ENCODE measurements around the gene HOXC6.

Gene HOXC6

DNA sequence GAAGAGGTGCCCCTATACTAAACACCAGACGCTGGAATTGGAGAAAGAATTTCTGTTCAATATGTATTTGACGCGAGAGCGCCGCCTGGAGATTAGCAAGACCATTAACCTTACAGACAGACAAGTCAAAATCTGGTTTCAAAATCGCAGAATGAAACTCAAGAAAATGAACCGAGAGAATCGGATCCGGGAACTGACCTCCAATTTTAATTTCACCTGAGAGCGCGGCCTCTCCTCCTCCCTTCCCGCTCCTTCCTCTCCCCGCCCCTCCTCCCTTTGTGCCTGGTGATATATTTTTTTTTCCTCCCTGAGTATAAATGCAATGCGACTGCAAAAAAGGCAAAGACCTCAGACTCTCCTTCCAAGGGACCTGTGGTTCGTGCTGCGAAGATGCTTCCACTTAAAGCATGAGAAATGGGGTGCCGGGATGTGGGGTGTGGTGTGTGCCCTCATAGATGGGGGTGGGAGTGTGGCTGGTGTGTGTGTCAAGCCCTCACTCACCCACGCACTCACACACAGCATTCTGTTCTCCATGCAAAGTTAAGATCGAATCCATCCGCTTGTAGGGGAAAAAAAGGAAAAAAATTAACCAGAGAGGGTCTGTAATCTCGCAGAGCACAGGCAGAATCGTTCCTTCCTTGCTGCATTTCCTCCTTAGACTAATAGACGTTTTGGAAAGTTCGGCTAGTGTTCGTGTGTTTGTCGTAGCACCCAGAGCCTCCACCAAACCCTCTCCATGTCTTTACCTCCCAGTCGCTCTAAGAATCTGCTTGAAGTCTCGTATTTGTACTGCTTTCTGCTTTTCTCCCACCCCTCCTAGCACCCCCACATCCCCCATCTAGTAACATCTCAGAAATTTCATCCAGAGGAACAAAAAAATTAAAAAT lies 38.8 kb upstream of the HOXC6 start:
- TF ChIP-seq POLR2A (IDR thresholded peaks at IDR 0.05; ENCODE audit: low read depth, low read length) = no peak
- FAIRE-seq (peak; percentile 85), DNase-seq (ENCODE audit: insufficient read length, low spot score) (no peak)

DNA sequence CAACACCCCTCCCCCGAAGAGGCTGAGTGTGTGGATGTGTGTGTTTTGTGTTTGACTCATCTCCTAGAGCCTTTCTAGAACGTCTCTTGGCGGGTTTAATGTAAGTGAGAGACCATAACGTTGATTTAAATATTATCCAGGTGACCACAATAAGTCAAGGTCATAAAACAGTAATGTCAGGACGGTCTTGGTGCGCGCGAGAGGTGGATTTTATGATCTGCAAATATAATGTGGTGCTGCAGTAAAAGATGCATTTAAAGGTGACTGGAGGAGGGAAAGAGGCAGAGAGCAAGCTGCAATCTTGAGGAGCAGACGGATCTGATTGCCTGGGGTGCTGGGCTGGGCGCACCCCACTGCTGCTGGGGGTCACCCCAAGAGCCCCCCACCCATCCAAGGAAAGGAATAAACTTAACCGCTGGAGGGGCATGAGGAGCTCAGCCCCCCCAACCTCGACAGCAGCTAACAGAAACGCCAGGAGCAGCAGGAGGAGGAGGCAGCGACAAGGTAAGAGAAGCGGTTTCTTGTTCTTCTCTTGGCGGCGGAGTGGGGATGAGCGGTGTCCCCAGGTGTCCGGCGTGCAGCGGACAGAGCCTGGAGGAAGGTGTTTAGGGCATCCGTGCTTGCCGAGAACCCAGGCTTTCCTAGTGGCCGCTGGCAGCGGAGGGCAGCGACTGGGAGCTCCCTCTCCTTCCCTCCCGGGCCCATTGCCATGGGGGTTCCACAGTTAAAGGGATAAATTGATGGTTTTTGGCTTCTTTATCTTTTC lies 37.7 kb upstream of the HOXC6 start:
- DNase-seq (ENCODE audit: insufficient read length, low spot score) = no peak
- no peak for FAIRE-seq
- TF ChIP-seq TAF1 (IDR thresholded peaks at IDR 0.05; ENCODE audit: low read depth, low read length) (no peak), POLR2A (IDR thresholded peaks at IDR 0.05; ENCODE audit: low read depth, low read length) (no peak), SPI1 (IDR thresholded peaks at IDR 0.05; ENCODE audit: low read depth, low read length) (no peak)

DNA sequence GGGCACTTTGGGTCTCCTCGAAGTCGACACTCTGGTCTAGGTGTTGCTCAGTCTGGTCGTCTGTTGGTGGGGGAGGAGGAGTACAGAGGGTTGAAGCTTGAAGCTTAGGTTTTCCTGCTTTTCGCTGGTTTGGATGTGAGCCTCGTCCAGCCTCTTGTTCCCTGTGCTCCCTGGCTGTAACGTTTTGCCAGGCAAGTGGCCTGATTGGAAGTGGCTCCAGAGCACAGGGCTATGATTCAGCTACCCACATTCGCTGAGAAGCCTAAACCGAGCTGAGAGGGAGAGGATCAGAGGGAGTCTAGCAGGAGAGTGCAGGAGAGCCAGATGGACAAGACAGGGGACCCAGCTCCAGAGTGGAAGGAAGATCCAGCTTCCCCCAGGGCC lies 37.2 kb upstream of the HOXC6 start:
- no peak for DNase-seq (ENCODE audit: insufficient read length, low spot score)

DNA sequence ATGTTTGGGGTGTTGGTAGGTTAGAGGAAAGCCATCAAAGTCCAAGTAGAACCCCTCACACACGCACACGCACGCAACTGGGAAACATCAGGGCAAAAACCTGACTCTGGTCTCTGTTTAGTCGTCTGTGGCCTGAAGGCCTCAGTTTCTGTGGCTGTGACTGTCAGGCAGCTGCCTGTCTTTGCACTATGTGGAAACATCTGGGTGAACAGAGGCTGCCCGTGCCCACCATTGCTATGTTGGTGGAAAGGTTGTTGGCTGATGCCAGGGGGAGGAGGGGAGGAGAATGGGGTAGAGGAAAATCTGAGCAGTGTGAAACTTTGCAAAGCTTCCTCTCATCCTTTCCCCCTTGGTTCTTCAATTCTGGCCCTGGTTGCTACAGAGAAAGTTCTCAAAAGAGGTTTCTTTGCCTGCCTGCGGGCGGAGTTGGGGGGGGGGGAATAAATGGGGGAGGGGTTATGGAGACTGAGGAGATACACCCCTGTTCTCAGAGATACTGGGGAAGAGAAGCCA lies 35.8 kb upstream of the HOXC6 start:
- FAIRE-seq (no peak), DNase-seq (ENCODE audit: insufficient read length, low spot score) (no peak)
- TF ChIP-seq TAF1 (IDR thresholded peaks at IDR 0.05; ENCODE audit: low read depth, low read length) (no peak), POLR2A (IDR thresholded peaks at IDR 0.05; ENCODE audit: low read depth, low read length) (no peak), POLR2AphosphoS5 (IDR thresholded peaks at IDR 0.05; ENCODE audit: low read depth, low read length) (no peak), SPI1 (IDR thresholded peaks at IDR 0.05; ENCODE audit: low read depth, low read length) (no peak), PAX5 (IDR thresholded peaks at IDR 0.05; ENCODE audit: insufficient read depth, low read length, severe bottlenecking) (no peak), POU2F2 (IDR thresholded peaks at IDR 0.05; ENCODE audit: low read depth, low read length) (no peak)

More for the DNA sequence above, 37.2 kb upstream of the HOXC6 start:
- no peak for FAIRE-seq
- TF ChIP-seq PAX5 (IDR thresholded peaks at IDR 0.05; ENCODE audit: insufficient read depth, low read length, severe bottlenecking) (no peak), TAF1 (IDR thresholded peaks at IDR 0.05; ENCODE audit: low read depth, low read length) (no peak), SPI1 (IDR thresholded peaks at IDR 0.05; ENCODE audit: low read depth, low read length) (no peak), POU2F2 (IDR thresholded peaks at IDR 0.05; ENCODE audit: low read depth, low read length) (no peak), POLR2A (IDR thresholded peaks at IDR 0.05; ENCODE audit: low read depth, low read length) (no peak), POLR2AphosphoS5 (IDR thresholded peaks at IDR 0.05; ENCODE audit: low read depth, low read length) (no peak)

DNA sequence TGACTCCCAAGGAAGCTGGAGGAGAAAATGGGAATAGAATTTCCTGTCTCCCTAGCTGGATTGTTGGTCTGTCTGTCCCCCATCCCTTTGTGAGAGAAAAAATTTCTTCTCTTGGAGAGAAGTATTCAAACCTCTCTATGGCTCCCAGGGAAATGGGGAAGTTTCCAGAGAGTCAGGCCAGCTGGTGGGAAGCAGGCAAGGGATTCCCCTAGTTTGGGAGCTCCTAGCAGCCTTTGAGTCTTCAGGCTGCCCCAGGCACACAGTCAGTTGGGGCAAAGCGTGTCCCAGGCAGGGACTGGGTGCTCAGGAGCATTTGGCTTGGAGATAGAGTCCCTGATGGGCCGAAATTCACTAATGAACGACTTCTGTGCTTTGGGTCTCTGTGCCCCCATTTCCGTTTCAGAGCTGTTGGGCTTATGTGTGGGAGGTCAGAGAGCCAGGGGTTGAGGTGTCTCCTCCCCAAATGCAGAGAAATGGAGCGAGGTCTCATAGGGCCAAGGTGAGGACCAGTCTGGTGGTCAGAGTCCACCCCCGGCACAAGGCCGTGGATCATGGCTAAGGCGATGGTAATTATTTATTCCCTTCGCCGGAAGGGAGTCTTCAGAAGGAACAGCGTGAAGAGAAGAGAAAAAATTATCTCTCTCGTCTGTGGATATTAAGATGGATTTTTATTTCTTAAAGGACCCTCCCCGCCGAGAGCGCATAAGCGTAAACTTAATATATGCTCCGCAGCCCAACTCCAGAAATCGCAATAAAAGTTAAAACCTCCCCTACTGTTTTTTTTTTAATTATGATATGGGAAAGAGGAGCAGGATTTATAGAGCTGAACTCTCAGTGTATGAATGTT lies 34.9 kb upstream of the HOXC6 start:
- FAIRE-seq (no peak), DNase-seq (ENCODE audit: insufficient read length, low spot score) (no peak)
- TF ChIP-seq POLR2A (IDR thresholded peaks at IDR 0.05; ENCODE audit: low read depth, low read length) = no peak
- no peak for TF ChIP-seq SPI1 (IDR thresholded peaks at IDR 0.05; ENCODE audit: low read depth, low read length)
- TF ChIP-seq PAX5 (IDR thresholded peaks at IDR 0.05; ENCODE audit: insufficient read depth, low read length, severe bottlenecking) = no peak
- no peak for TF ChIP-seq POU2F2 (IDR thresholded peaks at IDR 0.05; ENCODE audit: low read depth, low read length)
- no peak for TF ChIP-seq TAF1 (IDR thresholded peaks at IDR 0.05; ENCODE audit: low read depth, low read length)
- no peak for TF ChIP-seq POLR2AphosphoS5 (IDR thresholded peaks at IDR 0.05; ENCODE audit: low read depth, low read length)

DNA sequence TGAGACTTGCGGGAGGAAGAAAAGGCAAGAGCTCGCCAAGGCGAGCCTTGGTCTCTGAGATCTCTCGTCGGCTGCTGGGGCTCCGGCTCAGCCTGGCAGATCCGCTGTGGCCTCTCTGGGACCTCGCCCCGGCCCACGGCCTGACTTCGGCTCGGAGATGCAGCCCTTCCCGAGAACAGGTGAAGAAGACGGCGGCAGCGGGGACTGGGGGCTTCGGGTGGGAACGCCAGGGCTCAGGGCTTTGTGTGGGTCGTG lies 34.3 kb upstream of the HOXC6 start:
- no peak for FAIRE-seq
- TF ChIP-seq TAF1 (IDR thresholded peaks at IDR 0.05; ENCODE audit: low read depth, low read length) (no peak), POLR2AphosphoS5 (IDR thresholded peaks at IDR 0.05; ENCODE audit: low read depth, low read length) (no peak), POU2F2 (IDR thresholded peaks at IDR 0.05; ENCODE audit: low read depth, low read length) (no peak), PAX5 (IDR thresholded peaks at IDR 0.05; ENCODE audit: insufficient read depth, low read length, severe bottlenecking) (no peak), POLR2A (IDR thresholded peaks at IDR 0.05; ENCODE audit: low read depth, low read length) (no peak), SPI1 (IDR thresholded peaks at IDR 0.05; ENCODE audit: low read depth, low read length) (no peak)

DNA sequence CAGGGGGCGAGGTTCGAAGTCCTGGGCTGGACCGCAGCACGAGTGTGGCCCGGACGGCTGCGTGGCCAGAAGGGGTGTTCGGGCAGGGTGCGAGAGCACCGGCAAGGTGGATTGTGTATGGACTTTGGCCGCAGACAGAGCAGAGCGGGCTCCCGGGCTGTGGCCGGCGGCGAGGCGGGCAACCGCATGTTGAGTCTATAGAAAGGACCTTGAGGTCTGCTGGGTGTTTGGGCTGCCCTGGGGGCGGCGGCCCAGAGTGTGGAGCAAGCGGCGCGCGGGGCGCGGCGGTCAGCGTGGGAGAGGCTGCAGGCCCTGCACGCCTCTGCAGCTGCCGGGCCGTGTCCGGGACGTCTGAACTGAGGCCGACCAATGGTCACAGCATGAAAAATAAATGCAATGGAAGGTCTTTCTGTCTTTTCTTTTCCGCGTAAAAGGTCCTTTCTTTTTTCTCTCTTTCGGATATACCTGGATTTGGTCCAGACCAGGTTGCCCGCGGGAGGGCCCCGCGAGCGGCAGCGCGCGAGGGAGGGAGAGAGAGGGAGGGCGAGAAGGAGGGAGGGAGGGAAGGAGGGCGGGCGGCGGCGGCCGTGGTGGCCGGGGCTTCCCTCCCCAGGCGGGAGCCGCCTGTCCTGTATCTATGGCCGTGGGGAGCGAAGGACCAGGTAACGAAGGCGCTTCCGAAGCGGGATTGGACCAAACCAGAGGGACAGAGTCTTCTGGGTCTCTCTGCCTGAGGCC lies 33.8 kb upstream of the HOXC6 start:
- TF ChIP-seq SPI1 (IDR thresholded peaks at IDR 0.05; ENCODE audit: low read depth, low read length) (no peak), POLR2AphosphoS5 (IDR thresholded peaks at IDR 0.05; ENCODE audit: low read depth, low read length) (no peak), POU2F2 (IDR thresholded peaks at IDR 0.05; ENCODE audit: low read depth, low read length) (no peak), TAF1 (IDR thresholded peaks at IDR 0.05; ENCODE audit: low read depth, low read length) (no peak), POLR2A (IDR thresholded peaks at IDR 0.05; ENCODE audit: low read depth, low read length) (no peak), PAX5 (IDR thresholded peaks at IDR 0.05; ENCODE audit: insufficient read depth, low read length, severe bottlenecking) (no peak)
- DNase-seq (ENCODE audit: insufficient read length, low spot score) (no peak), FAIRE-seq (no peak)

More for the DNA sequence above, 34.3 kb upstream of the HOXC6 start:
- no peak for DNase-seq (ENCODE audit: insufficient read length, low spot score)

DNA sequence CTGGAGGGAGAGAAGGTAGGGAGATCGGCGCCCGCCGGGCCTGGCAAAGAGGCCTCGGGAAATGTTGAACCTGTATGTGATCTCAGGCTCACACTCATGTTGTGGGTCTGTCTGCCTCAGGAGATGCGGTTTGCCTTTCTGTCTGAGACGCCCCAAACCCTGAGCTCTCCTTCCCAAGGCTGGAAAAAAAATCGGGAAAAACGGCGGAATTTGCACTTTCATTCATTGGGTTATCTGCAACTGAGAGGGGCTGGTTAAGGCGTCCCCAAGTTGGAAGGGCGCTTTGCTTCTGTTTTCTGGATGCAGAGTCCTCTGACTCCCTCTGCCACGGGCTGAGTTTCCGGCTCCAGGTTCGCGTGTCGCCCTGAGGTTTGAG lies 33.2 kb upstream of the HOXC6 start:
- TF ChIP-seq POU2F2 (IDR thresholded peaks at IDR 0.05; ENCODE audit: low read depth, low read length) (no peak), SPI1 (IDR thresholded peaks at IDR 0.05; ENCODE audit: low read depth, low read length) (no peak), POLR2AphosphoS5 (IDR thresholded peaks at IDR 0.05; ENCODE audit: low read depth, low read length) (no peak), POLR2A (IDR thresholded peaks at IDR 0.05; ENCODE audit: low read depth, low read length) (no peak), PAX5 (IDR thresholded peaks at IDR 0.05; ENCODE audit: insufficient read depth, low read length, severe bottlenecking) (no peak), TAF1 (IDR thresholded peaks at IDR 0.05; ENCODE audit: low read depth, low read length) (no peak)
- DNase-seq (ENCODE audit: insufficient read length, low spot score) (no peak), FAIRE-seq (no peak)

Data from GM12891 (cell line).